ENCODE results near the gene TRIM3.

DNA sequence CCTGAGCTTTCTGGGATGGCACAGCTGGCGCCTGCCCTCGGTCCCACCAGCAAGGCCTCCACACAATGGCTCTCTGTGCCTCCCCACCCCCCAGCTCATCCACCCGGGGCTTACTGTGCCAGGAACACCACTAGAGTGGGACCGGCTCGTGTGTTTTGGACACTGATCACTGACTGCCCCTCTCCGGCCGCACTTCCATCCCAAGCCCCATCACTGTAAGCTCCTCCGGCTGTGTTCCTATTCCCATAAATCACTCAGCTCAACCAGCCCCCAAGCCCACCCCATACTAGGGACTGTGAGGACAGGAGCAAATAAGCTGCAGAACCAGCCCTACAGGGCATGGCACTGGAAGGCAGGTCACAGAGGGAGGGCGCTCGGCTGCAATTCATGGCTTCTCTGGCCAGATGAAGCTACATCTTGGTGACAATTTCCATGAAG is 62.1 kb downstream of the TRIM3 start:
- no peak for TF ChIP-seq CTCF (IDR thresholded peaks at IDR 0.05 in 2 of 3, conservative IDR thresholded peaks at IDR 0.05 in 1 of 3; ENCODE audit: borderline replicate concordance in 1 of 3, insufficient read depth in 1 of 3, low read depth in 2 of 3, low read length in 2 of 3)
- no peak for TF ChIP-seq SP1 (IDR thresholded peaks at IDR 0.05; ENCODE audit: low read depth)
- no peak for TF ChIP-seq POLR2A (IDR thresholded peaks at IDR 0.05; ENCODE audit: borderline replicate concordance, extremely low read depth, insufficient read depth, insufficient read length)
- no peak for TF ChIP-seq EZH2 (IDR thresholded peaks at IDR 0.05)
